Coronary artery (tissue), 2 donors: Measurements from ENCODE around the gene SSBP1.
A peak's percentile ranks its signal among the peaks of the same experiment; 100 is the strongest.

Source experiments
- DNase-seq: peaks from one replicate; pipeline ENCODE4 v3.0.0-alpha.2; 2017; ENCODE audit warnings: low spot score
- H3K27ac ChIP-seq, 2 donors: fragments of 200-600 bp; sonication (generic); one replicate each; pipeline ENCODE4 v1.5.1; 2016 to 2019
- H3K4me3 ChIP-seq: fragments of 200-600 bp; sonication (generic); 2 replicates; pipeline ENCODE4 v1.5.1; 2016; ENCODE audit warnings: mild to moderate bottlenecking, moderate library complexity
- TF ChIP-seq, protein P1 (sequence below): fragments of 200-600 bp; sonication (generic); IDR thresholded peaks from one replicate; pipeline ENCODE4 v1.5.1; 2019; ENCODE audit warnings: antibody characterized with exemption

Gene SSBP1

GRCh38 chr7:141776374-141776773, 38.2 kb downstream of the SSBP1 start, which contains the start of gene TAS2R4:
TAS2R4 (plus strand) TSS chr7:141776674; CDS start chr7:141778489, 1,815 bp downstream.
- no peak within 1 kb of the TSS for H3K27ac ChIP-seq
- H3K4me3 ChIP-seq = no peak within 1 kb of the TSS
- TF ChIP-seq, protein P1, sequence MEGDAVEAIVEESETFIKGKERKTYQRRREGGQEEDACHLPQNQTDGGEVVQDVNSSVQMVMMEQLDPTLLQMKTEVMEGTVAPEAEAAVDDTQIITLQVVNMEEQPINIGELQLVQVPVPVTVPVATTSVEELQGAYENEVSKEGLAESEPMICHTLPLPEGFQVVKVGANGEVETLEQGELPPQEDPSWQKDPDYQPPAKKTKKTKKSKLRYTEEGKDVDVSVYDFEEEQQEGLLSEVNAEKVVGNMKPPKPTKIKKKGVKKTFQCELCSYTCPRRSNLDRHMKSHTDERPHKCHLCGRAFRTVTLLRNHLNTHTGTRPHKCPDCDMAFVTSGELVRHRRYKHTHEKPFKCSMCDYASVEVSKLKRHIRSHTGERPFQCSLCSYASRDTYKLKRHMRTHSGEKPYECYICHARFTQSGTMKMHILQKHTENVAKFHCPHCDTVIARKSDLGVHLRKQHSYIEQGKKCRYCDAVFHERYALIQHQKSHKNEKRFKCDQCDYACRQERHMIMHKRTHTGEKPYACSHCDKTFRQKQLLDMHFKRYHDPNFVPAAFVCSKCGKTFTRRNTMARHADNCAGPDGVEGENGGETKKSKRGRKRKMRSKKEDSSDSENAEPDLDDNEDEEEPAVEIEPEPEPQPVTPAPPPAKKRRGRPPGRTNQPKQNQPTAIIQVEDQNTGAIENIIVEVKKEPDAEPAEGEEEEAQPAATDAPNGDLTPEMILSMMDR = no peak
- DNase-seq = no peak

DNA sequence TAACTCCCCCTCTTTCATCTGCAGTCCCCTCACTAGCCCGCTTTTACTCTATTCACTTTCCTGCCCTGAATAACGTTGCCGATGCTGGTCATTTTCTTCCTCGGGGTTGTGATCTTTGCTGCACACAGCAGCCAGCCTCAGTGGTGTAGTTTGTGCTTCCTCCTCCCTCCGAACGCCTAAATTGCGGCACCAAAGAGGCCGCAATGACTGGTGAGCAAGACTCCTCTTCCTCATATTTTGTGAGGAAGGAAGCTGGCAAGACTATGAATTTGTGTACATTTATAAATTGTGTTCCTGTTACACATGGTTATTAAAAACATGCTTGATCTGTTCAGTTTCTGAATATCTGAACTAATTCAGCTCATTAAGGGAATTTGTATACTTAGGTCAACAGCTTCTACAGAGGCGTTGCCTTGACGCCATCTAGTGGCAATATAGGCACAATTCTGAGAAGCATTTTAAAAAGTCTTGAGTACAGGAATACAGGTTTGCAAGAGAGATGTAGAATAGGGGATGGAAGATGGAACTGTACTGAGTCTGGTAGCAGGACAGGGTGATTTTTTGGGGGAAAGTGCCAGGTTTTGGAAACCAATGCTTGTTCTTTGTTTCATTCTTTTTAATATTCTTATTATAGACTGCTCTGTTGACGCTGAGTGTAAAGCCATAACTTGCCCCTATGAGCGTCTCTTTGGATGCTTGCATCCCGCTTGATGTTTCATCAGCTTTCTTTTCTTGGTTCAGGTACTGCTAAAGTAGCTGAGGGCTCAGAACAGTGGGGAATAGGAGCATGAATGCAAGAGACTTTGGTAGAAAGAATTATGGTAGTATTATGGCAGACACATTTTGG, 47.8 kb downstream of the SSBP1 start:
- H3K27ac ChIP-seq = no peak overlapping the region
- TF ChIP-seq, protein P1 = peak; percentile 32
- H3K4me3 ChIP-seq = no peak overlapping the region
- no peak for DNase-seq

GRCh38 chr7:141788296-141788695, 50.1 kb downstream of the SSBP1 start:
- Histone ChIP-seq H3K27ac (no peak overlapping the region), H3K4me3 (no peak overlapping the region)
- TF ChIP-seq, protein P1 = no peak
- no peak for DNase-seq

GRCh38 chr7:141789917-141790316, 51.8 kb downstream of the SSBP1 start, which contains the start of gene TAS2R5:
TAS2R5 (plus strand) TSS chr7:141790217; CDS start chr7:141790362, 145 bp downstream.
- no peak within 1 kb of the TSS for H3K27ac ChIP-seq
- TF ChIP-seq, protein P1 = no peak
- no peak for DNase-seq
- H3K4me3 ChIP-seq = no peak within 1 kb of the TSS

DNA sequence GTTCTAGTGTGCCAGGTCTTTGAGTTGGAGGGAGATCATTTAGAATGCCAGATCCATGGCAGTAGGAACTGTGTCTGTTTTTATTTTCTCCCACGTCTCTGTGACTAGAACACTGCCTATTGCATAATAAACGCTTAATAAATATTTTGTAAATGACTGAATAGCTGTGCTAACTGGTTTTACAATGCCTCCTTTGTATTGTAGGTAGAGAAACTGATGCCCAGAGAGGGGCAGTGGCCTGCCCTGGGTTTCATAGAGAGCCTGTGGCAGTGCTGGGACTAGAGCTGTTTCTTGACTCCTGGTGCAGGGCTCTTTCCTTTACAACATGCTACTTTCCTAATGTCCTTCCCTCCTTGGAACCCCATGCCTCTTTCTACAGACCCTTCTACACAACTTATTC, 54.4 kb downstream of the SSBP1 start:
- TF ChIP-seq, protein P1 = no peak
- H3K27ac ChIP-seq = no peak overlapping the region
- no peak for DNase-seq
- H3K4me3 ChIP-seq = no peak overlapping the region
